Measurements from ENCODE around the gene BCAS4. TPM values are rescaled to one million over a fixed set of nuclear protein-coding genes. Genes with fewer than 3 reads are reported as not detected.
A peak's percentile ranks its signal among the peaks of the same experiment; 100 is the strongest.

BCAS4 gene
- total RNA-seq, 2 experiments from 2014 or later, result 19.0 to 20.9 TPM

GRCh38 chr20:50924261-50924920, 129.5 kb downstream of the BCAS4 start:
- ATAC-seq (ENCODE audit: poor library complexity) (no peak), DNase-seq (no peak)
- Histone ChIP-seq H3K4me3 (ENCODE audit: low read length) (no peak overlapping the region), H3K4me1 (ENCODE audit: insufficient read depth, low read length) (peaks cover 50% of the 10 kb centered on the region), H3K9me3 (ENCODE audit: control insufficient read depth in 1 of 2, insufficient read depth in 1 of 2, low read length in 2 of 2) (no peaks in the 10 kb centered on the region), H3K27ac (ENCODE audit: low read depth in 1 of 2, low read length in 2 of 2) (no peak overlapping the region), H3K27me3 (ENCODE audit: control insufficient read depth in 1 of 2, insufficient read depth in 2 of 2, low read length in 2 of 2) (no peaks in the 10 kb centered on the region), H3K36me3 (ENCODE audit: insufficient read depth, low read length) (peaks cover 38% of the 10 kb centered on the region)
- peaks cover 74% of the 10 kb centered on the region for H3K36me3 Mint-ChIP-seq (ENCODE audit: low read depth)
- H3K4me1 Mint-ChIP-seq (ENCODE audit: low read depth), result peaks cover 91% of the 10 kb centered on the region
- no peak overlapping the region for H3K4me3 Mint-ChIP-seq
- TF ChIP-seq CTCF (IDR thresholded peaks at IDR 0.05), result no peak
- ChIA-PET POLR2A (no interaction called here), CTCF (interaction anchor here (0.9 to 3.2 kb wide), 6 partner anchors 8 to 175 kb away, joined by 3 to 13 read pairs (median 6); partner anchors contain the start of gene BCAS4)
- H3K9me3 Mint-ChIP-seq, result no peaks in the 10 kb centered on the region
- intact Hi-C loops (cut with DNase I, micrococcal nuclease), result loop anchor here in 1 of 2 experiments (10.0 kb wide), 1 partner anchor 410 kb away; the partner anchor contains the start of gene PTPN1
- no peaks in the 10 kb centered on the region for H3K27me3 Mint-ChIP-seq
- H3K27ac Mint-ChIP-seq, result peak overlapping the region; percentile 0

- ATAC-seq (ENCODE audit: poor library complexity) (no peak), DNase-seq (no peak)
- Histone ChIP-seq H3K27me3 (ENCODE audit: control insufficient read depth in 1 of 2, insufficient read depth in 2 of 2, low read length in 2 of 2) (no peaks in the 10 kb centered on the region), H3K9me3 (ENCODE audit: control insufficient read depth in 1 of 2, insufficient read depth in 1 of 2, low read length in 2 of 2) (no peaks in the 10 kb centered on the region), H3K4me3 (ENCODE audit: low read length) (no peak overlapping the region), H3K27ac (ENCODE audit: low read depth in 1 of 2, low read length in 2 of 2) (no peak overlapping the region), H3K4me1 (ENCODE audit: insufficient read depth, low read length) (peaks cover 50% of the 10 kb centered on the region), H3K36me3 (ENCODE audit: insufficient read depth, low read length) (peaks cover 33% of the 10 kb centered on the region)
- no peaks in the 10 kb centered on the region for H3K27me3 Mint-ChIP-seq
- peak overlapping the region; percentile 71 for H3K27ac Mint-ChIP-seq
- H3K4me3 Mint-ChIP-seq, result no peak overlapping the region
- peaks cover 83% of the 10 kb centered on the region for H3K4me1 Mint-ChIP-seq (ENCODE audit: low read depth)
- ChIA-PET POLR2A (interaction anchor here (0.9 to 7.9 kb wide), 4 partner anchors 32 to 136 kb away, joined by 3 to 157 read pairs (median 6); partner anchors contain the start of genes BCAS4, DPM1 and MOCS3), CTCF (interaction anchor here (2.9 to 3.2 kb wide), 2 partner anchors 10 to 132 kb away, joined by 8 to 13 read pairs; partner anchors contain the start of gene BCAS4)
- TF ChIP-seq CTCF (IDR thresholded peaks at IDR 0.05), result no peak
- H3K9me3 Mint-ChIP-seq, result no peaks in the 10 kb centered on the region
- peaks cover 78% of the 10 kb centered on the region for H3K36me3 Mint-ChIP-seq (ENCODE audit: low read depth)
- intact Hi-C loops (cut with DNase I, micrococcal nuclease), result loop anchor here in 1 of 2 experiments (10.0 kb wide), 1 partner anchor 412 kb away; the partner anchor contains the start of gene PTPN1
Observed at GRCh38 chr20:50926530-50926929, 131.7 kb downstream of the BCAS4 start.

Other genes starting within 250 kb of the BCAS4 start
- not detected for gene RIPOR3, start 103.5 kb upstream of the BCAS4 start, total RNA-seq
- 1 to 10 TPM; 5.6 to 8.2 TPM for gene PARD6B, start 63.5 kb upstream of the BCAS4 start, total RNA-seq
- 10 to 100 TPM; 41.9 to 47.1 TPM for gene ADNP, start 136.4 kb downstream of the BCAS4 start, total RNA-seq
- gene DPM1, start 163.5 kb downstream of the BCAS4 start, total RNA-seq, result 10 to 100 TPM; 44.5 to 46.5 TPM
- 1 to 10 TPM; 2.7 to 3.0 TPM for gene MOCS3, start 163.8 kb downstream of the BCAS4 start, total RNA-seq
- gene KCNG1, start 228.0 kb downstream of the BCAS4 start, total RNA-seq, result not detected

All from CD4-positive, alpha-beta T cell (primary cell).